ENCODE data around the gene ASS1.

The ASS1 gene

DNA sequence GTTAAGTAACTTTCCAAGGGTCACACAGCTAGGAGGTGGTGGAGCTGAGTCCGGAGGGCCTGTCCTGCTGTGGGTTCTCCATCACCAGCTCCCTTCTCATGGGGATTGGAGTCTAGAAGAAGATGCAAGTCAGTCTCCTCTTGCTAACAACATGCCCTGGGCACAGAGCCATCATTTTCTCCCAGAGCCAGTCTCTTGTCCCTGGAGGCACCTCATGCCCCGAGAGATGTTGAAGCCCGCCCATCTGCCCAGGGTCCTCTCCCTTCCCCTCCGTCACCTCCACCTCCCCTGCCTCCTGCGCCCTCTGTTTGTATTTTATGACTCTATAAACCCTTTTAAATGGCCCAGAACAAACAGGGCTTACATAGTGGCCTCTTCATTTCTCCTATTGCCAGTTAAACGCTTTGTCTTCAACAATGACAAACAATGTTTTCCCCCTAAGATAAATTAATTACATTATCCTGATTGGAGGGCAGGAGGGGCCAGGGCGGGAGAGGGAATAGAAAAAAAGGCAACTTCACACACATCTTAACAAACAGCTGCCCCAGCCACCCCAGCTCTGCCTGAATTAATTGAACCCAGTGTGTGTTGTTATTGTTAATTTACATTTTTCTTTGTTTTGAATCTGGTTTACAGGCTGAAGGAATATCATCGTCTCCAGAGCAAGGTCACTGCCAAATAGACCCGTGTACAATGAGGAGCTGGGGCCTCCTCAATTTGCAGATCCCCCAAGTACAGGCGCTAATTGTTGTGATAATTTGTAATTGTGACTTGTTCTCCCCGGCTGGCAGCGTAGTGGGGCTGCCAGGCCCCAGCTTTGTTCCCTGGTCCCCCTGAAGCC, 55.8 kb downstream of the ASS1 start:
- DNase-seq: no peak

- no peak for DNase-seq
These were observed 56.9 kb downstream of the ASS1 start for GRCh38 chr9:130501639-130502038.

GRCh38 chr9:130508218-130508617, 63.5 kb downstream of the ASS1 start:
- DNase-seq: no peak

DNA sequence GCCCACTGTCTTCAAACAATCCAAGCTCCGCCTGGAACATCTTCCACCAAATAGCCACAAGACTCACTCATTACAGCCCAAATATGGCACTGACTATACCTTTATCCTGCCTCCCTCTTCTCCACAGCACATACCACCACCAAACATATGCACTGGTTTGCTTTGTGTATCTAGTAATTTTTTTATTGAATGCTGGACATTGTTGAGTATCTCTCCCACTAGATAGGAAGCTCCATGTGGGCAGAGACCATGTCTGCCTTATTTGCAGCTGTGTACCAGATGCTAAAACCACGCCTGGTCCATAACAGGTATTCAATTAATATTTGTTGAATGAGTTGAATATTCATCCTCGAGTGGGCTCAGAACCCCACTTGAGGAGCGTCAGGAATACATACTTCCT, 67.4 kb downstream of the ASS1 start:
- no peak for DNase-seq

DNA sequence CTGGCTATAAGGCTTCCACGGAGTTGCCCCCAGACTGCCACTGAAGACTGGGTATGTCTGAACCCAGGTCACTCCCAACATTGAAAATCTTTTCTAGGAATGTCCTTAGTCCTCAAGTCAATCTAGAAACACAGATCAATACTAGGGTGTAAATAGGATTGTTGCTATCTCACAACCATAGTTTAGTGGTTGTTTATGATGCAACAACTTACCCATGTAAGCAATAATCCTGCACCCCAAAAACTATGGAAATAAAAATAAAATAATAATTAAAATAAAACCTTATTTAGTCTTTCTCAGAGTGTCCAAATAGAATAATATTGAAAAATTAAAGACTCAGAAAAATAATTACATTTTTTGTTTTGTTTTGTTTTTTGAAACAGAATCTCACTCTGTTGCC, 68.3 kb downstream of the ASS1 start:
- DNase-seq: no peak

DNA sequence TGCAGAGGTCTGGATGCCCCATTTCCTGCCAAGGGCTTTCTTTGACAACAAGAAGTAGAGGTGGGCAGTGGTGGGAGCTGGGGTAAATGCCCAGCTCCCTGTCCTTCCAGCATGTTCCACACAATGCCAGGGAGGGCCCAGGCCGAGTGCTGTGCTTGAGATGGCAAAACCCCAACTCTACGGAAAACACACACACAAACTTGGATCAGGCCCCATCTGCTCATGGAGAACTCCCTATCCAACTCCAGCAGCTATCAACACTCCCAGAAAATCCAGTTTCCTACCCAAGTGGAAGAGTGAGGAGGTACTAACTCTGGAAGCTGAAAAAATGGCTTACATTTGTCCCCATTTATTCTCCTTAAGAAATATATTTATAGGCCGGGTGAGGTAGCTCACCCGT, 73.5 kb downstream of the ASS1 start:
- DNase-seq: no peak

- no peak for DNase-seq
These were observed 74.4 kb downstream of the ASS1 start for GRCh38 chr9:130518943-130519799.

DNA sequence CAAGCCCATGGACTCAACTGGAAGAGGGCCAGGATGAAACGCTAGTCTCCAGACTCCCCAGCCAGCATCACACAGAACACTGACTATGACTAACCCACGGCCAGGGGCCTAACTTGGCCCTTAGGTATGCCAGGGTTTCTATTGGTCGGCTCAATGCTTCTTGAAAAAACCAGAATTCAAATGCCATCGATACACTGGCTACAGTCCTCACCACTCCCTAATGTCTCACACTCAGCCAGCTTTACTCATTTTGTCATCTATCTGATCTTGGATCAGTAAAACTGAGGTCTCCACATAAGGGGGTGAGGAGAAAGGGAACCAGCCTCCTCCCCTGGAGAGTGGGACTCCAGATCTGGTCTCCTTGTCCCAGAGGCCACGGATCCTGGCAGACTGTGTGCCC, 75.2 kb downstream of the ASS1 start:
- DNase-seq: no peak

DNA sequence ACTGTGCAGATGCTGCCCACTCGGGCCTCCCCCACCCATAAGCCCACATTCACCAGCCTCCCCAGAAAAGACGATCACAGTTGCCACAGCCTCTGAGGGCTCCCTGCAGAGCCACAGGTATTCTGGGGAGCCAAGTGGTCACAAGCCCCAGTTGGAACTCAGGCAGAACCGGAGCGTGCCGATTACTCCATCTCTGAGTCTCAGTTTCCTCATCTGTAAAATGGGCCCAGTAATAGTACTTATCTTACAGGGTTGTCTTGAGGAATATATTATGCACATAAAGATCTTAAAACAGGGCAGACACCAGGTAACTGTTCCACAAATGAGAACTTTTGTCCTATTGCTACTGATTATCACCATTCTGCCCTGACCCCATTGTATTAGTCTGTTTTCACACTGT, 77.0 kb downstream of the ASS1 start:
- no peak for DNase-seq

DNA sequence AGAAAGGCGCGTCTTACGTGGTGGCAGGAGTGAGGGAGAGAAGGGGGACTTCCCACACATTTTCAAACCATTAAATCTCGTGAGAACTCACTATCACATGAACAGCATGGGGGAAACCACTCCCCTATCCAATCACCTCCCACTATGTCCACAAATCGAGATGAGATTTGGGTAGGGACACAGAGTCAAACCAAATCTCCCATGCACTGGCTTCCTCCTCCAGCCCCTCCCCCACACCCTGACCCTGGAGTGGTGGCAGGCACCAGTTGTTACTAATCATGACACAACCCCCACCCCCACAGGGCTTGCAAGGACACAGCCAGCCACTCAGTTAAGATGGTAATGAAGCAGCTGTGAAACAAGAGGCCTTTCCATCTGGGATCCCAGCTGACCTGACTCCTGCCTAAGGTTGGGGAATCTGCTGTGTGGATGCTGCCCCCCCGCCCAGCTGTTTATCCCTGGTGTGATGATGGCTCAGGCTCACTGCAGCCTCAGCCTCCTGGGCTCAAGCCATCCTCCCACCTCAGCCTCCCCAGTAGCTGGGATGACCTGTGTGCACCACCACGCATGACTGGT, 77.6 kb downstream of the ASS1 start:
- no peak for DNase-seq

DNA sequence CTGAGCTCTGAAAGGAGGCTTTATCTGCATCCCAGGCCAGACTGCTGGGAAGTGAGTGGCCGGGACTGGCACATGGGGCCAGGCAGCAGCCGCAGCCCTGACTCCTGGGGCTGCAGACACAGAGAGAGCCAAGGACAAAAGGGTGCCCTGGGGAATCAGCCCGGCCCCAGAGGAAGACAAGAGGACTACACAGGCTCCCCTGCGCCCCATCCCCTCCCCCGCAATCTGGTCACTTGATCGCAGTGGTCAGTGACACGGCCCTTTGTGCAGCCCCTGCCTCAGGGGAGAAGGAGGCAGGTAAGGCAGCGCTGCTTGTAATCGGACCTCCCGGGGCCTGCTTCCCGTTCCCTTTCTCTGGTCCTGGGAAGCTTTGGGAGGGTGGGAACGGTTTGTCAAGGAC, 79.2 kb downstream of the ASS1 start:
- no peak for DNase-seq

DNA sequence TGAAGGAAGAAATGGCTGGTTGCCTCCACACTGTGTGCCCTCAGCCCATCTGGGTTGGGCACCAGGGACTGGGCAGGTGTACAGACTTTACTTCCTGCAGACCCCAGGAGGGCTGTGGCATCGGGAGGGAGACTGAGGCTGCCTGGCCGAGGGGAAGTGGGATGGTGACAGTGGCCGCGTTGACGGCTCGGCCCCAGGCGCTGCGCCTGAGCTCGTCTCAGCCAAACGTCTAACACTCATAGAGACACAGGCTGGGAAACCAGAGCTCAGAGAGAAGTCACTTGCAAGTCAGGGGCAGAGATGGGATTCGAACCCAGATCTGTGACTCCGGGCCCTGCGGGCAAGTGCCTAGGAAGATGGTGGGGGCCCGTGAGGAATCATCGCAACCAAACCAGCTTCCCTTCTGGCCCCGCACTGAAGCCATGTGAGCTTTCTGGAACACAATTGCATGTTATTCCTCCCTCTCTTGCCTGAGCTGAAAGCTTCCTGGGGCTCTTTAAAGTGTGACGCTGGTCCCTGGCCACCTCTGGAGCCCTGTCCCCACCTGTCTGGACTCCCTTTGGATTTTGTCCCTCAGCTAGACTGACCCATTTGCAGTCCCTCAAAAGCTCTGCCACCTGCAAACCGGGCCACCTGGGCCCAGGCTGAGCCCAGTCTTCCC, 81.6 kb downstream of the ASS1 start:
- DNase-seq: no peak

DNA sequence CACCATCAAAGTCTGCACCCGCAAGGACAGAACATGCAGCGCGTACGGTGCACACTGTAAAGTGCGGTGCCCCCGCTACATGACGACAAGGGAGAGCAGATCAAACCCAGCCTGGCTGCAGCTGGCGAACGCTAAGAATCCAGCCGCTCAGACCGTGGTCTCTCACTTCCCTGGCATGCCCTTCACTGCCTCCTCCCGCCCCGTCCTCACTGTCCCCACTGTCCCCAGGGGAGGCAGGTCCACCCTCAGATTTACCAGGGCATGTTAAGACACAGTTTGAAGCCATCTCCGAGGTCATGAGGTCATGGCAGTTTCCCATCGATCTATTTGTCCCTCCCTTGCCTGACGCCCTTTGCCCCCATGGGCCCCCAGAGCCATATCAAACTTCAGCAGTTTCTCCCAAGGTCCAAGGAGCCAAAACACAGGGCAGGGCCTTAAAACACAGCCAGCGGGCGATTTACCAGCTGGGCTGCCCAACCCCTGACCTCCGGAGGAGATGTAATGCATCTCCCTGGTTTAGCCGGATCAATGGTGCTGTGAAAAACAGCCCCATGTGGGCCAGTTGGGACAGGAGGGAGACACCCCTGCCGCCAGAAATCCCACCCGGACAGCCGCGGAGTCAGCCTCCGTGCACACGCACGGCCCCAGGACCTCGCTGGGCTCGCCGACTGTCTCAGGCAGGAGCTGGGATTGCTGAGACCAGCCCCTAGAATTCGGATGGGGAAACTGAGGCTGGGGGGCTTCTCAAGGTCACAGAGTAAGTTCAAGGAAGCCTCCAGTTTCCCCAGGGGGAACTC, 82.3 kb downstream of the ASS1 start:
- DNase-seq: no peak

- DNase-seq: no peak
These were observed 83.0 kb downstream of the ASS1 start for GRCh38 chr9:130527651-130528310.

DNA sequence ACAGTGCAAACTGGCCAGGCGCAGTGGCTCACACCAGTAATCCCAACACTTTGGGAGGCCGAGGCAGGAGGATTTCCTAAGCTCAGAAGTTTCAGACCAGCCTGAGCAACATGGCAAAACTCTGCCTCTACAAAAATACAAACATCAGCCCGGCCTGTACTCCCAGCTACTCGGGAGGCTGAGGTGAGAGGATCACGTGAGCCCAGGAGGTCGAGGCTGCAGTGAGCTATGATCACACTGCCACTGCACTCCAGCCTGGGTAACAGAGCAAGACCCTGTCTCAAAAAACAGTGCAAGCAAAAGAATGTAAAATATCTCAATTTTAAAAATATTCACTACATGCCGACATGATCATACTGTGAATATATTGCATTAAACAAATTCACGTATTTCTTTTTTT, 83.9 kb downstream of the ASS1 start:
- no peak for DNase-seq

GRCh38 chr9:130530938-130531337, 86.2 kb downstream of the ASS1 start:
- DNase-seq: no peak

DNA sequence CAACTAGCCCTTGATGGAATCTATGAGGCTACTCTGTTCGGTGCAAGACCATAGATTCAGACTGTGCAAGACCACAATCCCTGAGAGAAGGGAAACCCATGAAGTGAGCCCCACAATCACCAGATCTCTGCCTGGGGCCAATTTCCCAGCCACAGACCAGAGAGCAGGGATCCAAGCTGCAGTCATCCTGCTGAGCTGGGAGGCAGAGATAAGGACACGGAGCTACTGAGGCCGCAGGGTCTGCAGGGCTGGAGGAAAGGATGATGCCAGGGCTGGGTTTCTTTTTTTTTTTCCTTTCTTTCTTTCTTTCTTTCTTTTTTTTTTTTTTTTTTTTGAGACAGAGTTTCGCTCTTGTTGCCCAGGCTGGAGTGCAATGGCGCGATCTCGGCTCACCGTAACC, 86.9 kb downstream of the ASS1 start:
- no peak for DNase-seq

- DNase-seq: no peak
These were observed 87.8 kb downstream of the ASS1 start for GRCh38 chr9:130532426-130533080.

GRCh38 chr9:130535818-130536521, 91.2 kb downstream of the ASS1 start:
- no peak for DNase-seq

DNA sequence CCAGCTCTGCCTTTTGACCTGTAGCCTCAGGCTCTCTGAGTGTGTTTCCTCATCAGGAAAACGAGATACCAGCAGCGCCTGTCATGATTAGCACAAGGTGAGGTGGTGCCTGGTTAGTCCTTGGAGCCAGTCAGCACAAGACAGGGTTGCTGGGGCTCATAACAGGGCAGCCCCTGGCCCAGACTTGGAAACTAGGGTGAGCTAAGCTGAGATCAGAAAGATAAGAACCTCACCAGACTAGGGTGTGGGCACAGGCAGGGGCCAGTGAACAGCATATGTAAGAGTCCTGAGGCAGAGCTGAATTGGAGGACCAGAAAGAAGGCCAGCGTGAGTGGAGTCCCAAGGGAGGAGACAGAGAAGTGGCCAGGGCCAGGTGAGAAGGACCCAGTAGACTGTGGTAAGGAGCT, 91.9 kb downstream of the ASS1 start:
- DNase-seq: no peak

All from NK-92 treated with Interleukin-12 subunit alpha and Interleukin-12 subunit beta, amount 100 ng/mL, for 24 hours (cell line).